Lung microvascular endothelial cell (primary cell): ENCODE measurements around the gene NID1. TPM values are rescaled to one million over a fixed set of nuclear protein-coding genes. Genes with fewer than 3 reads are reported as not detected.
A peak's percentile ranks its signal among the peaks of the same experiment; 100 is the strongest.
"Not testable (repeated sequence)": the region's sequence is repeated elsewhere in the genome, so short reads cannot be mapped to it uniquely, and the experiment has no call there.

ENCODE experiments used
- DNase-seq, 2 donors: peaks; one replicate each; pipeline versions ENCODE4 v3.0.0 to v3.0.0-alpha.2; 2010; ENCODE audit warnings: low read depth in 2 of 2
- total RNA-seq: library from RNA; depleted of rRNA; stranded (reverse); fragments of >200 nt; gene quantifications from 2 replicates; pipeline ENCODE4 v1.2.1, GENCODE V29; 2014

Gene NID1
- total RNA-seq, 1 donor from 2014 or later: 131 TPM

GRCh38 chr1:235941876-235942624 is 122.8 kb downstream of the NID1 start:
- no peak for DNase-seq

- no peak for DNase-seq
These were observed 124.6 kb downstream of the NID1 start for GRCh38 chr1:235940285-235940684.

DNA sequence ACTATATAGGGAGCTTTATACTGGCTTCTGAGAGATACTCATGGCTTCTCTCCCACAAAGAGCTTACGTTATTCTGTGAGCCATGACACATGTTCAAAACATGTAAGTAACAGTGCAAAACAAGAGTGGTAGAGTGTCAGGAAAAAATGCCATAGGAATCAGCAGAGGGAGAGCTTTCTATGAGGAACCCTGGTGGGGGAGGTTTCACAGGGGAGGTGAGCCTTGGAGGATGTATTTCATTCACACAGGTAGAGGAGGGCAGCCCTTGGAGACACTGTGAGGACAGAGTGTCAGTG is 125.5 kb downstream of the NID1 start:
- DNase-seq: peak in 1 of 2 donors; percentile 19

DNA sequence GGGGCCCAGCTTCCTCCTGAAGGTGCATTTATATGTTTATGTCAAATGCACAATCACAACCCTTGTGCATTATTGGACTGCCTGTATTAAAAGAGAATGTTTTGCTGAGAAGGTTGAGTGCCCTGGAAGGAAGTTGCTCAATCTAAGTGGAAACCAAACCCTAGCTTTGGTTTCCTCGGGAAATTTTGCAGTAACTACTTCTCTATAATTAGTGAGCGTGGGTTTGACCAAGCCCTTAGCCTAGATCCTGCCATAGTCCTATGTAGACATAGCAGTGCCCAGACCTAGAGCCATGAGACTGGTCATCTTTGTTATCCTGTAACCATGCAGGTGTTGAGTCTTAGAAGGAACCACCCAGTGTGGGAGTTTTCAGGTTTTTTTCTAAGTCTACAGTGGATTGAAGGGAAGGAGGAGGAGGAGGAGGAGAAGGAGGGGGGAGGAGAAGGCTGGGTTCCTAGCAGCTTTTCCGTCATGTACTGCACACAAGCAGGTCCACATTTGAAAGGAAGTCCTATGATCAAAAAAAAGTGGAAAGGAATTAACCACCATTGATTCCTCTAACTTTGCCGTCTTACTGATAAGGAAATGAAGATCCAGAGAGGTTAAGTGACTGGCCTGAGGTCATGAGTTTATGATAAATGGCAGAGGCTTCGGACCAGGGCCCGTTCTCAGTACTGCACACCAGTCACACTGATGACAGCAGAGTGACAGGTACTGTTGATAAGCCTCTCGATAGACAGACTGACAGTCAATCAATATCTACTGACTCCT is 126.0 kb downstream of the NID1 start:
- DNase-seq: peak; percentile 54 to 70

- no peak for DNase-seq
These were observed 127.8 kb downstream of the NID1 start for GRCh38 chr1:235937123-235937522.

- peak in 1 of 2 donors; percentile 12 for DNase-seq
These were observed 129.4 kb downstream of the NID1 start for GRCh38 chr1:235935235-235936225.

GRCh38 chr1:235933766-235934116 is 131.1 kb downstream of the NID1 start:
- DNase-seq: no peak

- no peak for DNase-seq
These were observed 131.7 kb downstream of the NID1 start for GRCh38 chr1:235933017-235933765.

DNA sequence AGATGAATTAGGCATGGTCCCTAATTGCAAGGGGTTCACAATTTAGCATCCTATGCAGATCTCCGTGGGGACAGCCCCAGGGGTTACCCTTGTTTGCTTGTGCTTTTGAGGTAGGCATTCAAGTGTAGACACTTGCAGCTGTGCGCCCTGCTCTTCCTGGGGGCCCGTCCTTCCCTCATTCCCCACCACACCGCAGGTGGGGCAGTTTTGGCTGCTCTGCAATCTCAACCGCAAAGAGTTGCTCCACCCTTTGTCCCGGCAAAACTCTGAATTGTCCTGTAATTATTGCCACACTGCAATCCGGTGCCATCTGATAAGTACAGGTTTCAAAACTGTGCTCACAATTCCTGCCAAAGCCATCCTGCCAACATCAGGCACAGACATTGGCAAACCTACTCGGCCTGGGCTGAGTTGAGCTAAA is 132.8 kb downstream of the NID1 start:
- DNase-seq: no peak

DNA sequence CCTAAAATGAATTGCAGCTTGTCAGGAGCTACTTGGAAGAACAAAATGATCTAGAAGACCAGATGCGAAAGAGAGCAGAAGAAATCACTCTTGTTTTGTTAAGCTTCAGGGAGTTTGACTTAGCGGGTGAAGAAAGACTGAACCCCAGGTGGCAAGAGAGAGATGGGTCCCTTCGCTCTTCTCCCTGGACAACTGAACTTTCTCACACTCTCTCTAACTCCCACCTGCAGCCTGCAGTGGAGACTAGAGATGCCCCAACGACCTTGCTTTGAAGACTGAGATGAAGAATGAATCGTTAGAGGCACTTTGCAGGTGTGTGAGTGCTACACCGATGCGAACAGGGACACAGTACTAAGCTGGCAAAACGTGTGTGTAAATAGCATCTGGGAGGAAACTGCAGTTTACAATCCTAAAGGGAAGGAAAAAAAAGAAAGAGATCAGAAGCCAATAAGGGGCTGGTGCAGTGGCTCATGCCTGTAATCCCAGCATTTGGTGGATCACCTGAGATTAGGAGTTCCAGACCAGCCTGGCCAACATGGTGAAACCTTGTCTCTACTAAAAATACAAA is 133.6 kb downstream of the NID1 start:
- DNase-seq: no peak

- no peak for DNase-seq
These were observed 134.3 kb downstream of the NID1 start for GRCh38 chr1:235930543-235930942.

DNA sequence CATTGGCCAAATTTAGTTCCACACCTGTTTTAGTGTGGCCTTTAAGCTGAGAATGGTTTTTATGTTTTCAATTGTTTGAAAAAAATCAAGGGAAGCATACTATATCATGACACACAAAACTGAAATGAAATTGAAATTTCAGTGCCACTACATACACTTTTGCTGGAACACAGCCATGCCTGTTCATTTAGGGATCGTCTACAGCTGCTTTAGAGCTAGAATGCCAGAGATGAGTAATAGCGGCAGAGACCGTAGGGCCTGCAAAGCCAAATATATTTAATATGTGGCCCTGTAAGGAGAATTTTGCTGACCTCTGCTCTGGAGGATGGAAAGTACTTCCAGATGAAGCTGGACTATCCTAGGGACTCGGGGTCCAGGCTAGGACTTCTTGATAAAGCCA is 135.7 kb downstream of the NID1 start:
- no peak for DNase-seq

- no peak for DNase-seq
These were observed 136.7 kb downstream of the NID1 start for GRCh38 chr1:235928197-235928596.

GRCh38 chr1:235927551-235927950 is 137.3 kb downstream of the NID1 start:
- not testable (repeated sequence) for DNase-seq

Other genes starting within 250 kb of the NID1 start
- 11.8 and 12.7 TPM in 2 replicates for gene LYST, start 198.2 kb downstream of the NID1 start, total RNA-seq
- 4.4 and 12.1 TPM in 2 replicates for gene GPR137B, start 77.4 kb upstream of the NID1 start, total RNA-seq
- gene ERO1B, start 216.9 kb upstream of the NID1 start, total RNA-seq: 3.2 and 3.3 TPM in 2 replicates